HG02943 (cell line): ENCODE data around the gene TXNDC11.
"Not testable (repeated sequence)": the region's sequence is repeated elsewhere in the genome, so short reads cannot be mapped to it uniquely, and the experiment has no call there.

Experiments
- ATAC-seq: cut with Tn5 transposase; IDR thresholded peaks from one replicate; pipeline ENCODE4 v1.9.1; 2021; ENCODE audit warnings: mild to moderate bottlenecking, low read depth, moderate library complexity; ENCODE audit not compliant: unreplicated experiment

Gene TXNDC11

GRCh38 chr16:11742536-11743307, at the start of gene TXNDC11:
TXNDC11 (minus strand) TSS chr16:11742857; CDS start chr16:11742730, 127 bp downstream.
- peak; percentile 88 for ATAC-seq

GRCh38 chr16:11791144-11791828, 48.6 kb upstream of the TXNDC11 start:
- ATAC-seq = no peak

GRCh38 chr16:11788914-11789313, 46.3 kb upstream of the TXNDC11 start:
- ATAC-seq = no peak

- not testable (repeated sequence) for ATAC-seq
Observed at GRCh38 chr16:11784980-11785599, 42.4 kb upstream of the TXNDC11 start.

- not testable (repeated sequence) for ATAC-seq
Observed at GRCh38 chr16:11784381-11784780, 41.7 kb upstream of the TXNDC11 start.

GRCh38 chr16:11784038-11784369, 41.3 kb upstream of the TXNDC11 start:
- ATAC-seq = no peak

DNA sequence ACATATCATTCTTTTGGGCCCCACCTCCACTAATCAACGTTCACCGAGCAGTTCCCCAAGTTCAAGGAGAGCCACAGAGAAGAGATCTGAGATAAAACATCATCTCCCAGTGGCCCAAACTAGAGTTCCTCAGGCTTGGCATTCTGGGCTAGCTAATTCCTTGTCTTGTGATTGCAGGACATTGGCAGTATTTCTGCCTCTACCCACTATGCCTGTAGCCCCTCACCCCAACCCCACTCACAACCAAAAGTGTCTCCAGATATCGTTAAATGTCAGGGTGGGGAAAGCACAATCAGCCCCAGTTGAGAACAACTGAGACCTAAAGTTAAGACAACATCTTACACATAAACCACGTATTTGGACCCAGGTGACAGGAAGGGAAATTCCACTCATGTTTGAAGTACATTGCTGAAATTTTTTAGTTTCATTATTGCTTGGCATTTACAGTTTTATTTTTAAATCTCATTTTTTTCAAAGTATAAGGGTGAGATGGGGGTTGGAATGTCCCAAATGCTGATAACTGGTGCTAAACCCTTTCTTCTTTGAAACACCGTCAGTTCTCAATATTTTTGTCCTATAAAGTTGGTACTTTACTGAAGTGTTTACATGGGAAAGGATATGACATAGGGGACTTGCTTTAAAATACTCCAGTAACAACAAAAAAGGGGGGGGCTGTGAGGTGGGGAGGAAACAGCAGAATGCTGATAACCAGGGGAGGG, 40.8 kb upstream of the TXNDC11 start:
- ATAC-seq = no peak

DNA sequence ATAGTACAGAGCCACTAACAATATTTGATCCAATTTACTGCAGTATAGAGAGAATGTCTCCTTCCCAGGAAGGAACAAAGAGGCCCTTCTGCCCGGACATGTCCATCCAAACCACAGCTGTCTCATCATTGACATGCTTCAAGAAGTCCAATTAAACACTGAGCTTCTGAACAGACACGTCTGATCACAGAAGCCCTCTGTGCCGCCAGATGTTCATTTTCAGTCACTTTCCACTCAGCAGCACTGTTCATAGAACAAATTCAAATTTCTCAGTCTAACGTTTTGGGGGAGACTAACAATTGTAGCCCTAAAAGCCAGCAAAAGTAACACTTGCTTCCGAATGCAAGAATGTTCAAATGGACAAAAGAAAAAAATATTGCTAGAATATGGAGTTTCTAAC, 39.1 kb upstream of the TXNDC11 start:
- ATAC-seq = no peak

- ATAC-seq = no peak
Observed at GRCh38 chr16:11780991-11781680, 38.5 kb upstream of the TXNDC11 start.

DNA sequence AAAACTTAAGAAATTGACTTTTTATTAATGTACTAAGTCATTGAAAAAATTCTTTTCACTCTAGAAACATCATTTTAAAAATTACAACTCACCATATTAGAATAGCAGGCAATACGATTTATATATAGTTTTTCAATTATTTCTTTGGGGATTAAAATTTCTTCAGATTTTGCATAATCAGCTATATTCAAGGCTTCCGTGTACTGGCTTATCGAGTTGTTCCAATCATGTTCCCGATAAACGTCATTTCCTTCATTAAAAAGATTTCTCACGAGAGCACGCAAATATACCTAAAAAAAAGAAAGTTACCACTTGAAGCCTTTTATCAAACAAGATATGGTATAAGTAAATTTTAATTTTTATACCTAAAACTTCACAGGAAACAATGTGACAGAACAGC, 36.4 kb upstream of the TXNDC11 start:
- no peak for ATAC-seq

GRCh38 chr16:11774065-11774626, 31.5 kb upstream of the TXNDC11 start:
- ATAC-seq = no peak

GRCh38 chr16:11768849-11769248, 26.2 kb upstream of the TXNDC11 start:
- no peak for ATAC-seq

DNA sequence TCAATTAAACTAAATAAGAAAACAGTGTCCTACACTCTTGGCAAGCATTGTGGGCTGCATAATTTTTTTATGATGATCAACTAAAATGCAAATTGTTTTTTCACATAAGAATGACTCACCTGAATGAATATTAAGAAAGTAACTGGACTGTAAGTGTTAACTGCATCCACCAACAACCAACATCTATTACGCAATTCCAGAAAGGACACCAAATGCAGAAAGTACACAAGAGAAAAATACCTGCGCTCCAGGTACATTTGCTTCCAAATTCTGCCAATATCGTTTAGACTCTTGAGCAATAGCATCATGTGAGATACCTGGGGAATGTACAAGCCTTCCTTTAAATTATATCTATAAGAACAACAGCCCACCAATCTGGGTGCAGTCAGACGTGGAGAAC, 19.8 kb upstream of the TXNDC11 start:
- no peak for ATAC-seq

- no peak for ATAC-seq
Observed at GRCh38 chr16:11759997-11760396, 17.3 kb upstream of the TXNDC11 start.

- no peak for ATAC-seq
Observed at GRCh38 chr16:11759163-11759834, 16.6 kb upstream of the TXNDC11 start.

GRCh38 chr16:11757671-11758545, 15.3 kb upstream of the TXNDC11 start:
- ATAC-seq = no peak

DNA sequence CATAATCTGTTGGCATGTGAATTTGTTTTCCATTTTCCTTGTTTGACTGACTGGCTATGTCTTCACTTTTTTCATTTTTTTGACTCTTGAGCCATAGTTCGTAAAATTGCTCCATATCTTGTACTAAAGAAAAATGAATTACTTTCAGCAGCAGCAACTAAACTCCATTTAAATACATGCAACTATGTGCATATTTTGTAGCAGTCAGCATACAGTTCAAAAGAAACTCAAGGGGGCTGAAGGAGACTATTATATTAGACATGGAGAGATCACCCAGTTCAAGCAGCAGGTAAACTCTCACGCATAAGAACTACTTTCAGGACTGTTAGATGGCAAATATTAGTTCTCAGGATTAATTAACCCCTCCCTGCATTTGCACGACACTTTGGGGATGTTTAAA, 13.6 kb upstream of the TXNDC11 start:
- ATAC-seq = no peak

GRCh38 chr16:11755022-11755760, 12.5 kb upstream of the TXNDC11 start:
- ATAC-seq = no peak
